ENCODE data around the gene FBXL15. TPM values are rescaled to one million over a fixed set of nuclear protein-coding genes. Genes with fewer than 3 reads are reported as not detected.

Gene FBXL15
- total RNA-seq, 3 donors from 2014 or later: 18.3 to 27.7 (median 20.5) TPM

- peak; percentile 84 for ATAC-seq
- Histone ChIP-seq H3K4me3 (peak overlapping the region; percentile 20), H3K36me3 (ENCODE audit: low read depth) (no peaks in the 10 kb centered on the region), H3K4me1 (ENCODE audit: low read depth) (peaks cover 17% of the 10 kb centered on the region), H3K9me3 (no peaks in the 10 kb centered on the region)
- peak; percentile 96 for TF ChIP-seq CTCF (IDR thresholded peaks at IDR 0.05)
- intact Hi-C loops (cut with DNase I, micrococcal nuclease): no loop called here
- peak; percentile 92 to 94 (median 93) for DNase-seq
Observed at GRCh38 chr10:102399217-102400021, 21.2 kb upstream of the FBXL15 start.

GRCh38 chr10:102400076-102400475 is 20.6 kb upstream of the FBXL15 start:
- Histone ChIP-seq H3K9me3 (no peaks in the 10 kb centered on the region), H3K4me3 (no peak overlapping the region), H3K4me1 (ENCODE audit: low read depth) (peaks cover 17% of the 10 kb centered on the region), H3K36me3 (ENCODE audit: low read depth) (no peaks in the 10 kb centered on the region)
- intact Hi-C loops (cut with DNase I, micrococcal nuclease): no loop called here
- no peak for TF ChIP-seq CTCF (IDR thresholded peaks at IDR 0.05)
- DNase-seq (peak in 2 of 3 donors; percentile 44 to 60), ATAC-seq (no peak)

- Histone ChIP-seq H3K9me3 (no peaks in the 10 kb centered on the region), H3K4me1 (ENCODE audit: low read depth) (peaks cover 17% of the 10 kb centered on the region), H3K36me3 (ENCODE audit: low read depth) (no peaks in the 10 kb centered on the region), H3K4me3 (no peak overlapping the region)
- peak in 1 of 3 donors; percentile 55 for DNase-seq
- intact Hi-C loops (cut with DNase I, micrococcal nuclease): no loop called here
- TF ChIP-seq CTCF (IDR thresholded peaks at IDR 0.05): no peak
- ATAC-seq: no peak
Observed at GRCh38 chr10:102400598-102401341, 19.9 kb upstream of the FBXL15 start.

GRCh38 chr10:102401342-102401654 is 19.3 kb upstream of the FBXL15 start:
- Histone ChIP-seq H3K4me3 (no peak overlapping the region), H3K36me3 (ENCODE audit: low read depth) (no peaks in the 10 kb centered on the region), H3K9me3 (no peaks in the 10 kb centered on the region), H3K4me1 (ENCODE audit: low read depth) (peaks cover 12% of the 10 kb centered on the region)
- DNase-seq: no peak
- ATAC-seq: no peak
- intact Hi-C loops (cut with DNase I, micrococcal nuclease): no loop called here
- TF ChIP-seq CTCF (IDR thresholded peaks at IDR 0.05): no peak

- Histone ChIP-seq H3K4me1 (ENCODE audit: low read depth) (peaks cover 8% of the 10 kb centered on the region), H3K36me3 (ENCODE audit: low read depth) (no peaks in the 10 kb centered on the region), H3K4me3 (no peak overlapping the region), H3K9me3 (no peaks in the 10 kb centered on the region)
- ATAC-seq (no peak), DNase-seq (peak in 1 of 3 donors; percentile 49)
- TF ChIP-seq CTCF (IDR thresholded peaks at IDR 0.05): no peak
- intact Hi-C loops (cut with DNase I, micrococcal nuclease): no loop called here
Observed at GRCh38 chr10:102401735-102402511, 18.7 kb upstream of the FBXL15 start.
